Cerebellar cortex (tissue), 1 donor: ENCODE data around the gene PTPN14.
"Not testable (repeated sequence)": the region's sequence is repeated elsewhere in the genome, so short reads cannot be mapped to it uniquely, and the experiment has no call there.

Experiments used
- DNase-seq: peaks from one replicate; pipeline ENCODE4 v3.0.0-alpha.2; 2015; ENCODE audit warnings: low spot score

Gene PTPN14

GRCh38 chr1:214394569-214394968, 156.8 kb downstream of the PTPN14 start:
- DNase-seq: not testable (repeated sequence)

- DNase-seq: no peak
Measured at GRCh38 chr1:214393086-214393485, 158.3 kb downstream of the PTPN14 start.

GRCh38 chr1:214391873-214392645, 159.3 kb downstream of the PTPN14 start:
- no peak for DNase-seq

- DNase-seq: no peak
Measured at GRCh38 chr1:214389734-214390133, 161.7 kb downstream of the PTPN14 start.

- DNase-seq: no peak
Measured at GRCh38 chr1:214386747-214387146, 164.7 kb downstream of the PTPN14 start.

GRCh38 chr1:214386333-214386732, 165.1 kb downstream of the PTPN14 start:
- no peak for DNase-seq

- DNase-seq: no peak
Measured at GRCh38 chr1:214385428-214385827, 166.0 kb downstream of the PTPN14 start.

GRCh38 chr1:214384373-214385079, 166.9 kb downstream of the PTPN14 start:
- no peak for DNase-seq

GRCh38 chr1:214383381-214384372, 167.7 kb downstream of the PTPN14 start:
- DNase-seq: no peak

GRCh38 chr1:214380986-214381695, 170.3 kb downstream of the PTPN14 start:
- no peak for DNase-seq

- no peak for DNase-seq
Measured at GRCh38 chr1:214380396-214380795, 171.0 kb downstream of the PTPN14 start.

- DNase-seq: no peak
Measured at GRCh38 chr1:214379236-214379970, 172.0 kb downstream of the PTPN14 start.

GRCh38 chr1:214378492-214378891, 172.9 kb downstream of the PTPN14 start:
- no peak for DNase-seq

- no peak for DNase-seq
Measured at GRCh38 chr1:214377886-214378285, 173.5 kb downstream of the PTPN14 start.

- no peak for DNase-seq
Measured at GRCh38 chr1:214377485-214377884, 173.9 kb downstream of the PTPN14 start.

GRCh38 chr1:214372092-214372491, 179.3 kb downstream of the PTPN14 start:
- DNase-seq: no peak

- DNase-seq: no peak
Measured at GRCh38 chr1:214370615-214371014, 180.8 kb downstream of the PTPN14 start.

- DNase-seq: no peak
Measured at GRCh38 chr1:214369364-214369763, 182.0 kb downstream of the PTPN14 start.

- no peak for DNase-seq
Measured at GRCh38 chr1:214367841-214368240, 183.6 kb downstream of the PTPN14 start.

- DNase-seq: no peak
Measured at GRCh38 chr1:214364786-214365295, 186.6 kb downstream of the PTPN14 start.

- no peak for DNase-seq
Measured at GRCh38 chr1:214364386-214364785, 187.0 kb downstream of the PTPN14 start.
